CD4-positive, alpha-beta T cell treated with Interleukin-2 at 100 ng/mL for 4 hours (primary cell): Measurements from ENCODE around the gene RBBP4.
A peak's percentile ranks its signal among the peaks of the same experiment; 100 is the strongest.
"Not testable (repeated sequence)": the region's sequence is repeated elsewhere in the genome, so short reads cannot be mapped to it uniquely, and the experiment has no call there.

Experiments used
- DNase-seq: peaks from one replicate; pipeline ENCODE4 v3.0.0-alpha.2; 2020; ENCODE audit warnings: low spot score

The RBBP4 gene

DNA sequence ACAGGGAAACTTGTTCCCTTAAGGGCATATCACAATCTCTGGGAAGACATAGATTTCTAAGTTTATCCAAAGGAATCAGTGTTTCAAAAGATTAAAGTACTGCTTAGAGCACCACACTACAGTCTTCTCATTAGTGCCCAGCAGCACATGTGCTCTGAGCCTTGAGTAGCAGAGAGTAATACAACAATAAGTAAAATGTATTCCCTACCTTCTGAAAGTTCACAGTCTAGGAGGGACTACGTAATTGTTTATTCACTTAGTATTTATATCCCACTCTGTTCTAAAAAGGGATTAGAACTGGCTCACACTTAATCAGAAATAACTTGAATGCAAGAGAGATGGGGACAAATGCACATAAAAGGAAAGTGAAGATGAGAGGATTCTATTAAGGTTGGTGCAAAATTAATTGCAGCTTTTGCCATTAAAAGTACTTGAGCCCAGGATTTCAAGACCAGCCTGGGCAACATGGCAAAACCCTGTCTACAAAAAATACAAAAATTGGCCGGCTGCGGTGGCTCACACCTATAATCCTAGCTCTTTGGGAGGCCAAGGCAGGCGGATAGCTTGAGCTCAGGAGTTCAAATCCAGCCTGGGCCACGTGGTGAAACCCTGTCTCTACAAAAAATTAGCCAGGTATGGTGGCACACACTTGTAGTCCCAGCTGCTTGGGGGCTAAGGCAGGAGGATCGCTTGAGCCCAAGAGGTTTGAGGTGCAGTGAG lies 42.6 kb downstream of the RBBP4 start:
- no peak for DNase-seq

DNA sequence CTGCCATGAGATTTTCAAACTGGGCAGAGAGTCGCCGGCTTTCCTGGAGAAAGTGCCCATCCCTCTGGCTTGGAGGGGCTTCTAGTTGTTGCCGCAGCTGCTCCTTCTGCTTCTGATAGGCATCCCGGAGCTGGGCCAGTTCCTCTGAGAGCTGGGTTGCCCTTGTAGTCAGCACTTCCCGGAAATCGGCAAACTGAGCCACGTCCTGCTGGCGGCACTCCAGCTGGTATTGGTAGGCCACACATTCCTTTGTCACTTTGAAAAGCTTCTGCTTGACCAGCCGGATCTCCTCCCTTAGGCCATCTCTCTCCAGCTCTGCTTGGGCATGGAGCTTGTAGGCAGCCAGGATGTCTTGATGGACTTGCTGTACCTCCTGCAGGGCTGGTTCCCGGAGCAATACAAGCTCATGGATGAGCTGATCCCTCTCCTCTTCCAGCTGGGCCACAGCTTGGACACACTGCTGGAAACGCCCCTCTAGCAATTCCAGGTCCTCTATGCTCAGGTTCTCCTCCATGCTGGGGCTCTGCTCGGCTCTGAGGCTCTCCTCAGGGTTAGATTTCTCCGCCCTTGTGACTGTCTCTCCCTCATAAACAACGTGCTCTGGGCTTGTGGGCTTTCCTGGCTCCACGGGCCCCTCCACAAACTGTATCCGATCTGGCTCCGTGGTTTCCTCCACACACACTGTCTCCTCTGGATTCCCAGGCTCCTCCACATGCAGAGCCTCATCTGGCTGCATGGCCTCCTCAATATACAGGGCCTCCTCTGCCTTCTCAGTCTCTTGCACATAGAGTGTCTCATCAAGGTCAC lies 44.3 kb downstream of the RBBP4 start:
- DNase-seq, result no peak

DNA sequence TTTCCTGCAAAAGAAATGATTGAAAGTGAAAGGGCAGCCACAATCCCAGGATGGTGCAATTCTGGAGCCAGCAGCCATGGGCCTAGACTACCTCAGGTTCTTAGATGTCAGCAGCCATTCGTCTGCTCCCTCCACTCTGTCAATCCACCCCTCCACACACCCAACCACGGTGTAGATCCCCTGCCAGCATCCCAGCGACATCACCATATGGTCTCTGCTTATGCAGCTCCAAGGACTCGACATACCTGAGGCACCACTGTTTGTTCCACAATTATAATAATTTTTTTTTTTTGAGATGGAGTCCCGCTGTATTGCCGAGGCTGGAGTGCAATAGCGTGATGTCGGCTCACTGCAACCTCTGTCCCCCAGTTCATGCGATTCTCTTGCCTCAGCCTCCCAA lies 45.0 kb downstream of the RBBP4 start:
- no peak for DNase-seq

- DNase-seq, result not testable (repeated sequence)
Observed at GRCh38 chr1:32696996-32697395, 46.0 kb downstream of the RBBP4 start.

GRCh38 chr1:32701421-32701911 lies 50.5 kb downstream of the RBBP4 start:
- DNase-seq, result no peak

DNA sequence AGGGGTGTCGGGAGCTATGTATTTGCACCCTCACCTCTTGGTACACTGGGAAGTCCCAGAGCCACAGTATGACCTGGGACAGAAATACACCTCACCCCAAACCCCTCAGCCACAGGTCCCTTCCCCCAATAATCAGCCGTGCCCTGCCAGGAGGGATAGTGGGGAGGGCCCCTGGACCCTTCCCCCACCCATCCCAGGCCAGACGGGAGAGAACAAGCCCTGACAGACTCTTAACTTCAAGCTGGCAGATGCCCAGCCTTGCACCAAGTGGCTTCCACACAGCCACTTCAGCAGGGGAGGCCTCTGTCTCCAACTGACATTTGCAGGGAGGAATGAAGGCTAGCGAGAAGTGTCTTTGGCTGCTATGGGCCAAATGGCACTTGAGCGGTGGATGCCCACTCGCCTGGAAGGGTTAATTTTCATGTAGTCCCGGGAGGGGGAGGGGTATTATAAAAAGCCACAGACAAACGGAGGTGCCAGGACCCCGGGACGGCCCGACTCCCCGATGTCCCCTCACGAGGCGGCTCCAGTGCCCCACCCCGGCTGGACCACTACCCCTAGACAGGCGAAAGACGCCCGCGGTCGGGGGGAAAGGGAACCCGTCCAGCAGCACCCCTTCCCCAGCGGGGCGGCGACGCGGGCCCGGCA lies 51.1 kb downstream of the RBBP4 start:
- no peak for DNase-seq

DNA sequence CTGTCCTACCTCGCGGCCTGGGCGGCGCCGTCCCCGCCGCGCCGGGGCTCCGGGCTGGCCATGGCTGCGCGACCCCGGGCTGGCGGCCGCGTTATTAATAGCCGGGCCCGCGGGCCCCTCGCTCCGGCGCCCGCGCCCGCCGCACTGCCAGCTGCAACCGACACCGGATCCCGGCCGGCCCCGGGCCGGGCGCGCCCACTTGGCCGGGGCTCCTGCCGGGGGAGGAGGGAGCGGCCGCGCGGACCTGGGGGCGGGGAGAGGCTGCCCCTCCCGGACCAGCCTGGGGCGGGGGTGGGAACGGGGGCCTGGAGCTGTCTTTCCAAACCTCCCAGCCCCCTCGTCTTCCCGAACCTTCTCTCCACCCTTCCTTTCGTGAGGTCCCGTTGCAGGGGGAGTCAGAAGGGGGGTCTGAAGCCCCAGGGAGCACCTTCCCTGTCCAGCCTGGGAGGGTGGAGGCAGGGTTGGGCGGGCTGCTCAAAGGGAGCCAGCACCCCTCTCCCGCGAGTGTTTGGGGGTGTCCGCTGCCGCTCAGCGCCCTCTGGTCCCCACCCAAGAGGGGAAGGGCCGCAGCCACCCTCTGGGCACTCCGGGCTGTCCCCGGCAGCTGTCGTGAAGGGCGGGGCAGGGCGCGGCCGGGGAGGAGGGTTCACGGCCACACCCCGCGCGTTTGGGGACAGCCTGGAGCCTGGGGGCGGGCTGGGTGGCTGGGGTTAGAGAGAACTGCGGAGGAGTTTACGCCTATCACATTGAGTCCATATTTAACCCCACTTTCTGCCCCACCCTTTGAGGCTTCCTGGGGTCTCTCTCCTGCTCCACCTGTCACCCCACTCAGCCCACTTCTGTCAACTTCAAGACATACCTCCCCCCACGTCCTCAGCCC lies 51.8 kb downstream of the RBBP4 start, which contains the start of gene SYNC:
Gene SYNC (minus strand): TSS at position 172 of the 880 bp plus-strand sequence. CDS start 110 bp downstream, at position 62.
- DNase-seq, result no peak

GRCh38 chr1:32703479-32704291 lies 52.7 kb downstream of the RBBP4 start:
- no peak for DNase-seq

DNA sequence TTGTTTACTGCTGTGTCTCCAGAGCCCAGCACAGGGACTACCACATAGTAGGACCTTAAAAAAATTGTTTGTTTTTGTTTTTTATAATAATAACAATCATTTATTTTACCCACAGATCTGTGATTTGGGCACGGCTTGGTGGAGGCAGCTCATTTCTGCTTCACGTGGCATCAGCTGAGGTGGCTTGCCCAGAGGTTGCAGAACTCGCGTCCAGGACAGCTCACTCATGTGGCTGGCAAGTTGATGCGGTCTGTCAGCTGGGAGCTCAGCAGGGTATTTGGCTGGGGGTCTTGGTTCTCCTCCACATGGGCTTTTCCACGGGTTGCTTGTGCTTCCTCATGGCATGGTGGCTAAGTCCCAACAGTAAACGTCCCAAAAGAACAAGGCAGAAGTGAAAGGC lies 54.5 kb downstream of the RBBP4 start:
- no peak for DNase-seq

DNA sequence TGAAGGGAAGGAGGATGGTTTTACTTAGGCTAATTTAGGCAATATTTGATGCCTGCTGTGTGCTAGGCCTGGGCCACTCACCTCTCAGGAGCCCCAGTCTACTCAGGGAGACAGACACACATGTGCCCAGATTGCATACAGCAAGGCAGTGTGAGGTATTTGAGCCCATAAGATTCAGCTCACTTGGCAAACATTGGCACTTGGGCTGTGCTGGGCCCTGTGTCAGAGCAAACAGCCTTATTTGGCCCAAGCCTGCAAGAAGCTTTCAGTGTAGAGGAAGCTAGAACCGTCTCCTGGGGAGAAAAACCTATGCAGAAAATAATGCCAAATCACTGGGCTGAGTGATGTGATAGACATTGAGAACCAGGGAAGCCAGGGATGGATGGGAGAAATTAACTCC lies 55.5 kb downstream of the RBBP4 start:
- no peak for DNase-seq

GRCh38 chr1:32709075-32709474 lies 58.1 kb downstream of the RBBP4 start:
- DNase-seq, result no peak

DNA sequence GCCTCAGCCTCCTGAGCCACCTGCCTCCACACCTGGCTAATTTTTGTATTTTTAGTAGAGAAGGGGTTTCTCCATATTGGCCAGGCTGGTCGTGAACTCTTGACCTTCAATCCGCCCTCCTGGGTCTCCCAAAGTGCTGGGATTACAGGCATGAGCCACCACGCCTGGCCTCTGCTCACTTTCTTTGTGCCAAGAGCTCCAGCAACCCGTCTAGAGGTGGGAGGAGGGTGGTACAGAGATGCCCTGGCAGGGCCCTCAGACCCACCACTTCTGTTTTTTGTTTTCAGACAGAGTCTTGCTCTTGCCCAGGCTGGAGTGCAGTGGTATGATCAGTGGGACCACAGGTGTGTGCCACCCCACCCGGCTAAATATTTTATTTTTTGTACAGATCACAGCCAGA lies 58.5 kb downstream of the RBBP4 start:
- DNase-seq, result no peak

GRCh38 chr1:32711221-32711620 lies 60.2 kb downstream of the RBBP4 start:
- not testable (repeated sequence) for DNase-seq

GRCh38 chr1:32713081-32713480 lies 62.1 kb downstream of the RBBP4 start:
- DNase-seq, result no peak

GRCh38 chr1:32714277-32714676 lies 63.3 kb downstream of the RBBP4 start:
- no peak for DNase-seq

DNA sequence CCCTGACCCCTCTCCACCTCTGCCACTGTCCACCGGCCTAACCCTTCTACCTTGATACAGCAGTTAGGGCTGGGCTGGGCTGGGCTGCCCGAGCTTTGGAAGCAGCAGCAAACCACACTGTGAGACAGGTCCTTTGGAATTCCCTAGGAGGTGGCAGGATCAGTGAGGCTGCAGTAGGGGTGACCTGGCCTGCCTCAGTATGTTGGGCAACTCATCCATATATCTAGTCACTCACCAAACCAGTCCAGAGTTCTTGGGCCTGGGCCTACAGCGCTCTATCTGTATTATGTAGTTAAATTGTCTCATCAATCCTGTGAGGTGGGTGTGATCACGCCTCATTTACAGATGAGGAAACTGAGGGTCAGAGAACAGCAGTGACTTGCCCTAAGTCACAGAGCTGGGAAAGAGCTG lies 64.9 kb downstream of the RBBP4 start:
- DNase-seq, result no peak

GRCh38 chr1:32716312-32717148 lies 65.5 kb downstream of the RBBP4 start:
- peak; percentile 42 for DNase-seq

GRCh38 chr1:32717503-32717902 lies 66.5 kb downstream of the RBBP4 start:
- DNase-seq, result no peak

- no peak for DNase-seq
Observed at GRCh38 chr1:32718036-32718435, 67.0 kb downstream of the RBBP4 start.

DNA sequence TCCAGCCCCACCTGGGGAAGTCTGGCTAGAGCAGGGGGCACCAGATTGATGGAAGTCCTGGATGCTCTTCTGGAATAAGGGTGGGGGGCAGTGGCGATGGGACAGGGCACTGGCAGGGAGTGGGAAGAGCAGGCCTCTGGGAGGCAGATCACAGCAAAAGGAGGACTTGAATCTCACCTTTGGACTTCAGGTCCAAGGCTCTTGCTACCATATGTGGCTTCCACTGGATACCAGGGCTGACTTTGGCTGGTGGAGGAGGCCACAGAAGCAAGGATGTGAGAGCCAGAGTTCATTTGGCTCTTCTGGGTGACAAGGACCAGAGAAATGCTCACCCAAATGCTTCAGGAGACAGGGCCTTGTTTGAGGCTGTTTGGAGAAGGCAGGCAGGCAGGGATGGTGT lies 67.5 kb downstream of the RBBP4 start:
- DNase-seq, result no peak
